ENCODE measurements around the gene GTSE1. TPM values are rescaled to one million over a fixed set of nuclear protein-coding genes. Genes with fewer than 3 reads are reported as not detected.

GTSE1 gene
- total and polyA plus RNA-seq, 12 donors, result 0.17 to 4.7 (median 0.35) TPM

- TF ChIP-seq CTCF (IDR thresholded peaks at IDR 0.05), result no peak
- Histone ChIP-seq H3K27me3 (peaks cover 0 to 31% (median 8%) of the 10 kb centered on the region in 7 donors), H3K4me3 (no peak overlapping the region), H3K27ac (no peak overlapping the region), H3K36me3 (no peaks in the 10 kb centered on the region), H3K4me1 (no peaks in the 10 kb centered on the region), H3K9me3 (no peaks in the 10 kb centered on the region)
- intact Hi-C loops (cut with DNase I), result loop anchor here in 6 of 10 donors (2.0 to 5.0 kb wide), 2 partner anchors 172 to 173 kb away; no protein-coding TSS in a partner anchor
- WGBS, 2 donors, result 80 to 87% methylated on average over 25 of the region's 25 CpGs
- ATAC-seq (no peak), DNase-seq (peak in 1 of 2 donors; percentile 8)
These were observed 73.3 kb downstream of the GTSE1 start for GRCh38 chr22:46369716-46370583.

- 77 to 80% methylated on average over 15 of the region's 15 CpGs for WGBS, 2 donors
- DNase-seq (peak in 1 of 2 donors; percentile 6), ATAC-seq (no peak)
- Histone ChIP-seq H3K36me3 (no peaks in the 10 kb centered on the region), H3K9me3 (peaks cover 0 to 5% (median 0%) of the 10 kb centered on the region in 11 donors), H3K4me3 (no peak overlapping the region), H3K27ac (no peak overlapping the region), H3K27me3 (peaks cover 0 to 31% (median 6%) of the 10 kb centered on the region in 7 donors), H3K4me1 (no peaks in the 10 kb centered on the region)
- TF ChIP-seq CTCF (IDR thresholded peaks at IDR 0.05), result no peak
- intact Hi-C loops (cut with DNase I), result no loop called here
These were observed 74.1 kb downstream of the GTSE1 start for GRCh38 chr22:46370584-46371291.

GRCh38 chr22:46371623-46372226 is 75.1 kb downstream of the GTSE1 start:
- intact Hi-C loops (cut with DNase I), result no loop called here
- Histone ChIP-seq H3K27me3 (peaks cover 0 to 26% (median 6%) of the 10 kb centered on the region in 7 donors), H3K27ac (no peak overlapping the region), H3K4me1 (peaks cover 0 to under 1% (median 0%) of the 10 kb centered on the region in 9 donors), H3K36me3 (no peaks in the 10 kb centered on the region), H3K4me3 (no peak overlapping the region), H3K9me3 (peaks cover 0 to 14% (median 4%) of the 10 kb centered on the region in 11 donors)
- WGBS, 2 donors, result 88 to 95% methylated on average over 2 of the region's 2 CpGs
- TF ChIP-seq CTCF (IDR thresholded peaks at IDR 0.05), result no peak
- DNase-seq (no peak), ATAC-seq (no peak)

- WGBS, 2 donors, result 92 to 94% methylated on average over 18 of the region's 18 CpGs
- Histone ChIP-seq H3K27ac (no peak overlapping the region), H3K4me3 (no peak overlapping the region), H3K9me3 (peaks cover 0 to 14% (median 4%) of the 10 kb centered on the region in 11 donors), H3K36me3 (no peaks in the 10 kb centered on the region), H3K4me1 (peaks cover 0 to 10% (median 2%) of the 10 kb centered on the region in 9 donors), H3K27me3 (peaks cover 0 to 17% (median 0%) of the 10 kb centered on the region in 7 donors)
- intact Hi-C loops (cut with DNase I), result no loop called here
- no peak for TF ChIP-seq CTCF (IDR thresholded peaks at IDR 0.05)
- ATAC-seq (no peak), DNase-seq (peak in 1 of 2 donors; percentile 5)
These were observed 76.0 kb downstream of the GTSE1 start for GRCh38 chr22:46372686-46373085.
